ENCODE results near the gene TNFRSF1A.

DNA sequence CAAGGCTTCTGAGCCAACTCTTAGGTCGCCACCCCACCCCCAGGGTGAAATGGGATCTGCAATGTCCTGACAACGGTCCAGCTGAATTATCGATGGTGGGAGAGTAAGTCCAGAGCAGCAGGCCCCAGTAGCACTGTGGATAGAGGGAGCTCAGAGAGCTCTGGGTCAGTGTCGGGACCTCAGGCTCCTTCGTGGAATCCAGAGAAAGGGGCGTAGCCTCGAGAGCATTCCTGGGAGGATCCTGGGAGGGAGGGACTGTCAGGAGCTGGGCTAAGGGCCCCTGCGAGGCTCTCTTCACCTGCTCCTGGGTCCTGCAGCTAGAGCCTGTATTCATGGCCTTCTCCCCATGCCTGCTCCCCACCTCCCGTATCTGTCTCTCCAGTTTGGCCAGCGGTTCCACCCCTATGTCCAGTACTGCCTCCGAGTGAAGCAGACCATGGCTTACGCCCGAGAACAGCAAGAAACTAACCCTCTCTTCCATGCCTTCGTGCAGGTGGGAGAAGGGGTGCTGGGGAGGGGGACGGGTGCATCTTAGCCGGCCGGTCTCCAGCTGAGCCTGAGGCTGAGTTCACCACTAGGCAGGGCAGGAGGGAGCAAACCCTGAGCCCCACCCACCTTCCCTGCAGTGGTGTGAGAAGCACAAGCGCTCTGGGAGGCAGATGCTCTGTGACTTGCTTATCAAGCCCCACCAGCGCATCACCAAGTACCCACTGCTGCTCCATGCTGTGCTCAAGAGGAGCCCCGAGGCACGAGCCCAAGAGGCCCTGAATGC lies 24.8 kb downstream of the TNFRSF1A start:
- TF ChIP-seq, protein P1, sequence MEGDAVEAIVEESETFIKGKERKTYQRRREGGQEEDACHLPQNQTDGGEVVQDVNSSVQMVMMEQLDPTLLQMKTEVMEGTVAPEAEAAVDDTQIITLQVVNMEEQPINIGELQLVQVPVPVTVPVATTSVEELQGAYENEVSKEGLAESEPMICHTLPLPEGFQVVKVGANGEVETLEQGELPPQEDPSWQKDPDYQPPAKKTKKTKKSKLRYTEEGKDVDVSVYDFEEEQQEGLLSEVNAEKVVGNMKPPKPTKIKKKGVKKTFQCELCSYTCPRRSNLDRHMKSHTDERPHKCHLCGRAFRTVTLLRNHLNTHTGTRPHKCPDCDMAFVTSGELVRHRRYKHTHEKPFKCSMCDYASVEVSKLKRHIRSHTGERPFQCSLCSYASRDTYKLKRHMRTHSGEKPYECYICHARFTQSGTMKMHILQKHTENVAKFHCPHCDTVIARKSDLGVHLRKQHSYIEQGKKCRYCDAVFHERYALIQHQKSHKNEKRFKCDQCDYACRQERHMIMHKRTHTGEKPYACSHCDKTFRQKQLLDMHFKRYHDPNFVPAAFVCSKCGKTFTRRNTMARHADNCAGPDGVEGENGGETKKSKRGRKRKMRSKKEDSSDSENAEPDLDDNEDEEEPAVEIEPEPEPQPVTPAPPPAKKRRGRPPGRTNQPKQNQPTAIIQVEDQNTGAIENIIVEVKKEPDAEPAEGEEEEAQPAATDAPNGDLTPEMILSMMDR (IDR thresholded peaks at IDR 0.05), result no peak
- no peak for TF ChIP-seq EZH2 (IDR thresholded peaks at IDR 0.05)

Measured in neural progenitor cell (in vitro differentiated cells).